Type B pancreatic cell (in vitro differentiated cells): ENCODE results near the gene PLCD3. TPM values are rescaled to one million over a fixed set of nuclear protein-coding genes. Genes with fewer than 3 reads are reported as not detected.

Experiments
- DNase-seq: peaks from one replicate; pipeline ENCODE4 v3.0.0; 2021; ENCODE audit warnings: mixed read lengths; ENCODE audit not compliant: unreplicated experiment; ENCODE audit errors: extremely low spot score
- H3K27ac Mint-ChIP-seq: 2 replicates; pipeline ENCODE4 v1.8.0; 2021; ENCODE audit warnings: mild to moderate bottlenecking, mixed read lengths
- H3K27me3 Mint-ChIP-seq: 2 replicates; pipeline ENCODE4 v1.8.0; 2021; ENCODE audit warnings: mixed read lengths
- H3K36me3 Mint-ChIP-seq: 2 replicates; pipeline ENCODE4 v1.8.0; 2021; ENCODE audit warnings: mixed read lengths
- H3K4me1 Mint-ChIP-seq: one replicate; pipeline ENCODE4 v1.8.0; 2021; ENCODE audit warnings: mixed read lengths; ENCODE audit not compliant: unreplicated experiment
- H3K4me3 Mint-ChIP-seq: 2 replicates; pipeline ENCODE4 v1.8.0; 2021; ENCODE audit warnings: mild to moderate bottlenecking, mixed read lengths
- H3K9me3 Mint-ChIP-seq: 2 replicates; pipeline ENCODE4 v1.8.0; 2021; ENCODE audit warnings: mixed read lengths
- CTCF ChIP-seq: fragments of 200-600 bp; sonication (generic); conservative IDR thresholded peaks from 2 replicates; pipeline ENCODE4 v1.5.0; 2021; ENCODE audit warnings: antibody characterized with exemption, mild to moderate bottlenecking
- total RNA-seq: library from RNA; stranded (reverse); gene quantifications from 2 replicates; pipeline ENCODE4 v1.2.1, GENCODE V29; 2021; ENCODE audit warnings: low replicate concordance

Gene PLCD3
- total RNA-seq, 1 donor from 2014 or later = 45.8 TPM

GRCh38 chr17:45155029-45155428 lies 22.7 kb upstream of the PLCD3 start:
- no peaks in the 10 kb centered on the region for H3K9me3 Mint-ChIP-seq
- no peak for TF ChIP-seq CTCF
- peak overlapping the region; percentile 83 for H3K27ac Mint-ChIP-seq
- H3K4me3 Mint-ChIP-seq = no peak overlapping the region
- no peak for DNase-seq
- peaks cover 40% of the 10 kb centered on the region for H3K4me1 Mint-ChIP-seq
- H3K27me3 Mint-ChIP-seq = no peaks in the 10 kb centered on the region
- peaks cover 9% of the 10 kb centered on the region for H3K36me3 Mint-ChIP-seq

GRCh38 chr17:45150911-45151809 lies 18.8 kb upstream of the PLCD3 start:
- Mint-ChIP-seq H3K36me3 (peaks cover 5% of the 10 kb centered on the region), H3K4me3 (peak overlapping the region; percentile 93), H3K27ac (peak overlapping the region; percentile 74), H3K4me1 (peaks cover 42% of the 10 kb centered on the region), H3K27me3 (peaks cover 10% of the 10 kb centered on the region), H3K9me3 (no peaks in the 10 kb centered on the region)
- TF ChIP-seq CTCF = no peak
- no peak for DNase-seq

DNA sequence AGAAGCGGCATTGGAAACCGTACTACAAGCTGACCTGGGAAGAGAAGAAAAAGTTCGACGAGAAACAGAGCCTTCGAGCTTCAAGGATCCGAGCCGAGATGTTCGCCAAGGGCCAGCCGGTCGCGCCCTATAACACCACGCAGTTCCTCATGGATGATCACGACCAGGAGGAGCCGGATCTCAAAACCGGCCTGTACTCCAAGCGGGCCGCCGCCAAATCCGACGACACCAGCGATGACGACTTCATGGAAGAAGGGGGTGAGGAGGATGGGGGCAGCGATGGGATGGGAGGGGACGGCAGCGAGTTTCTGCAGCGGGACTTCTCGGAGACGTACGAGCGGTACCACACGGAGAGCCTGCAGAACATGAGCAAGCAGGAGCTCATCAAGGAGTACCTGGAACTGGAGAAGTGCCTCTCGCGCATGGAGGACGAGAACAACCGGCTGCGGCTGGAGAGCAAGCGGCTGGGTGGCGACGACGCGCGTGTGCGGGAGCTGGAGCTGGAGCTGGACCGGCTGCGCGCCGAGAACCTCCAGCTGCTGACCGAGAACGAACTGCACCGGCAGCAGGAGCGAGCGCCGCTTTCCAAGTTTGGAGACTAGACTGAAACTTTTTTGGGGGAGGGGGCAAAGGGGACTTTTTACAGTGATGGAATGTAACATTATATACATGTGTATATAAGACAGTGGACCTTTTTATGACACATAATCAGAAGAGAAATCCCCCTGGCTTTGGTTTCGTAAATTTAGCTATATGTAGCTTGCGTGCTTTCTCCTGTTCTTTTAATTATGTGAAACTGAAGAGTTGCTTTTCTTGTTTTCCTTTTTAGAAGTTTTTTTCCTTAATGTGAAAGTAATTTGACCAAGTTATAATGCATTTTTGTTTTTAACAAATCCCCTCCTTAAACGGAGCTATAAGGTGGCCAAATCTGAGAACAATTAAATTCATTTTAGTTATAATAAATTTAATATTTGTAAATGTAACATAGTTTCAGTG lies 17.7 kb upstream of the PLCD3 start:
- DNase-seq = no peak
- Mint-ChIP-seq H3K4me3 (peak overlapping the region; percentile 93), H3K9me3 (no peaks in the 10 kb centered on the region), H3K36me3 (peaks cover 4% of the 10 kb centered on the region), H3K4me1 (peaks cover 40% of the 10 kb centered on the region), H3K27me3 (peaks cover 10% of the 10 kb centered on the region), H3K27ac (peak overlapping the region; percentile 100)
- no peak for TF ChIP-seq CTCF

DNA sequence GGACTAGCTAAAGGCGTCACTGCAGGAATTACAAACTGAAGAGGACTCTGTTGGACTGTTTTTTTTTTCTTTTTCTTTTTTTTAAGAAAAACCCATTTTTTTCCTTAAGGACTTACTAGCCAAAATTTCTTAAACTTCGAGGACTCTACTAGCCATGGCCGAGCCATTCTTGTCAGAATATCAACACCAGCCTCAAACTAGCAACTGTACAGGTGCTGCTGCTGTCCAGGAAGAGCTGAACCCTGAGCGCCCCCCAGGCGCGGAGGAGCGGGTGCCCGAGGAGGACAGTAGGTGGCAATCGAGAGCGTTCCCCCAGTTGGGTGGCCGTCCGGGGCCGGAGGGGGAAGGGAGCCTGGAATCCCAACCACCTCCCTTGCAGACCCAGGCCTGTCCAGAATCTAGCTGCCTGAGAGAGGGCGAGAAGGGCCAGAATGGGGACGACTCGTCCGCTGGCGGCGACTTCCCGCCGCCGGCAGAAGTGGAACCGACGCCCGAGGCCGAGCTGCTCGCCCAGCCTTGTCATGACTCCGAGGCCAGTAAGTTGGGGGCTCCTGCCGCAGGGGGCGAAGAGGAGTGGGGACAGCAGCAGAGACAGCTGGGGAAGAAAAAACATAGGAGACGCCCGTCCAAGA lies 16.8 kb upstream of the PLCD3 start:
- Mint-ChIP-seq H3K27me3 (peaks cover 10% of the 10 kb centered on the region), H3K27ac (peak overlapping the region; percentile 100), H3K4me1 (peaks cover 40% of the 10 kb centered on the region), H3K4me3 (peak overlapping the region; percentile 93), H3K9me3 (no peaks in the 10 kb centered on the region), H3K36me3 (peaks cover 4% of the 10 kb centered on the region)
- TF ChIP-seq CTCF = peak; percentile 75
- DNase-seq = peak; percentile 87
